ENCODE measurements around the gene SPINK8.
"Not testable (repeated sequence)": the region's sequence is repeated elsewhere in the genome, so short reads cannot be mapped to it uniquely, and the experiment has no call there.

SPINK8 gene

GRCh38 chr3:48276911-48277641, 56.4 kb downstream of the SPINK8 start:
- no peak for DNase-seq

GRCh38 chr3:48275287-48276027, 58.0 kb downstream of the SPINK8 start:
- no peak for DNase-seq

GRCh38 chr3:48274452-48274851, 59.0 kb downstream of the SPINK8 start:
- DNase-seq, result no peak

- DNase-seq, result peak; percentile 48
Measured at GRCh38 chr3:48273594-48274211, 59.8 kb downstream of the SPINK8 start.

GRCh38 chr3:48271763-48272498, 61.5 kb downstream of the SPINK8 start:
- DNase-seq, result no peak

GRCh38 chr3:48271223-48271622, 62.2 kb downstream of the SPINK8 start:
- DNase-seq, result not testable (repeated sequence)

GRCh38 chr3:48270306-48270705, 63.2 kb downstream of the SPINK8 start:
- no peak for DNase-seq

- DNase-seq, result no peak
Measured at GRCh38 chr3:48269592-48269991, 63.9 kb downstream of the SPINK8 start.

GRCh38 chr3:48268936-48269561, 64.4 kb downstream of the SPINK8 start:
- DNase-seq, result no peak

- DNase-seq, result no peak
Measured at GRCh38 chr3:48268381-48268935, 65.0 kb downstream of the SPINK8 start.

GRCh38 chr3:48267782-48268181, 65.7 kb downstream of the SPINK8 start:
- no peak for DNase-seq

GRCh38 chr3:48258530-48258929, 74.9 kb downstream of the SPINK8 start:
- DNase-seq, result no peak

Measured in fibroblast of skin of right quadriceps (primary cell).